Spinal cord (tissue), 10 donors: ENCODE measurements around the gene THTPA. TPM values are rescaled to one million over a fixed set of nuclear protein-coding genes. Genes with fewer than 3 reads are reported as not detected.
A peak's percentile ranks its signal among the peaks of the same experiment; 100 is the strongest.
"Not testable (repeated sequence)": the region's sequence is repeated elsewhere in the genome, so short reads cannot be mapped to it uniquely, and the experiment has no call there.

Source experiments
- DNase-seq, 6 donors: peaks; one replicate each; pipeline versions ENCODE4 v3.0.0 to v3.0.0-alpha.2; 2013 to 2015; ENCODE audit warnings: low spot score in 6 of 6, low read depth in 4 of 6
- H3K27ac ChIP-seq: one replicate; pipeline ENCODE4 v1.5.1; 2013; ENCODE audit warnings: low read depth, low read length, control low read depth
- H3K27me3 ChIP-seq: one replicate; pipeline ENCODE4 v1.6.1; 2013; ENCODE audit warnings: low read length; ENCODE audit not compliant: control insufficient read depth, insufficient read depth
- H3K36me3 ChIP-seq: one replicate; pipeline ENCODE4 v1.6.1; 2013; ENCODE audit warnings: low read length; ENCODE audit not compliant: control insufficient read depth, insufficient read depth
- H3K4me1 ChIP-seq: one replicate; pipeline ENCODE4 v1.6.1; 2013; ENCODE audit warnings: low read length; ENCODE audit not compliant: control insufficient read depth, insufficient read depth
- H3K4me3 ChIP-seq: one replicate; pipeline ENCODE4 v1.5.1; 2013; ENCODE audit warnings: low read depth, low read length, control low read depth
- H3K9me3 ChIP-seq: one replicate; pipeline ENCODE4 v1.6.1; 2013; ENCODE audit warnings: low read length; ENCODE audit not compliant: control insufficient read depth, insufficient read depth
- WGBS: methylation state at CpG from one replicate; pipeline ENCODE4 v1.1.5; 2013; ENCODE audit warnings: missing lambda C conversion rate; ENCODE audit not compliant: insufficient coverage; 5-methylcytosine and 5-hydroxymethylcytosine counted together
- polyA plus RNA-seq, 2 donors: library from polyadenylated mRNA; unstranded; fragments of 120-200 nt; gene quantifications; one replicate each; pipeline ENCODE4 v1.2.1, GENCODE V29; 2013; ENCODE audit not compliant: insufficient read length in 2 of 2
- total RNA-seq, 2 donors: library from RNA; depleted of rRNA in 1 of 2; stranded (reverse); fragments of 120-200 nt in 1 of 2; fragments of >200 nt in 1 of 2; gene quantifications; one replicate each; pipeline versions ENCODE4 v1.2.3 to v1.2.4, GENCODE V29; 2013 to 2014
- donor health status: healthy.

Gene THTPA
- total and polyA plus RNA-seq, 4 donors: 15.1 to 36.7 (median 26.0) TPM

DNA sequence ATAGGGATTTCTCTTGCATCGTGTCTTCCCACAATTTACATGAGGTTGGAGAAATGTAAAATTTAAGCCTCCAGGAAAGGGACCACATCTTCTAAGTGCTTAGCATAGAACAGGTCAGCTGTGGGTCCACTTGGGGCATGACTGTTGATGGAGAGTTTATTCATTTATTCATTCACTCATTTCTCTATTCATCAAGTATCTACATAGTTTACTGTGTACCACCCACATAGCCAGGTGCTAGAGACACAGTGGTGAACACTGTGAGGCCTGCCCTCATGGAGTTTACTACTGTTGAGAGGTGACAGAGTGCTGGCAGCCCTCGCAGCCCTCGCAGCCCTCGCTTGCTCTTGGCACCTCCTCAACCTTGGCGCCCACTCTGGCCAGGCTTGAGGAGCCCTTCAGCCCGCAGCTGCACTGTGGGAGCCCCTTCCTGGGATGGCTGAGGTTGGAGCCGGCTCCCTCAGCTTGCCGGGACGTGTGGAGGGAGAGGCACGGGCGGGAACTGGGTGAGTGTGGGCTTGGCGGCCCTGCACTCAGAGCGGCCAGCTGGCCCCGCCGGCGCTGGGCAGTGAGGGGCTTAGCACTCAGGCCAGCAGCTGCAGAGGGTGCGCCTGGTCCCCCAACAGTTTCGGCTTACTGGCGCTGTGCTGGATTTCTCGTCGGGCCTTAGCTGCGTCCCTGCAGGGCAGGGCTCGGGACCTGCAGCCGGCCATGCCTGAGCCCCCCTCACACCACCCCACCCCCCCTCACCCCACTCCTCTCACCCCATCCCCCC lies 24.3 kb downstream of the THTPA start:
- 87% methylated on average over 14 of the region's 24 CpGs for WGBS
- no peak overlapping the region for H3K27ac ChIP-seq
- H3K36me3 ChIP-seq: peaks cover 7% of the 10 kb centered on the region
- H3K9me3 ChIP-seq: no peaks in the 10 kb centered on the region
- no peak overlapping the region for H3K4me3 ChIP-seq
- peaks cover 36% of the 10 kb centered on the region for H3K4me1 ChIP-seq
- H3K27me3 ChIP-seq: peaks cover 30% of the 10 kb centered on the region
- DNase-seq: peak in 1 of 6 donors; percentile 0

DNA sequence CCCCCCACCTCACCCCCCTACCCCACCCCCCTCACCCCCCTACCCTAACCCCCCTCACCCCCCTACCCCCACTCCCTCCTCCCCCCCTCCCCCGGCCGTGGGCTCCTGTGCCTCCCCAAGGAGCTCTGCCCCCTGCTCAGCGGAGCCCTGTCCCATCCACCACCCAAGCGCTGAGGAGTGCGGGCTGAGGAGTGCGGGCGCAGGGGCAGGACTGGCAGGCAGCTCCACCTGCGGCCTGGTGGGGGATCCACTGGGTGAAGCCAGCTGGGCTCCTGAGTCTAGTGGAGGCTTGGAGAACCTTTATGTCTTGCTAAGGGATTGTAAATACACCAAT lies 24.8 kb downstream of the THTPA start:
- no CpG with 5 or more reads among the region's 8 CpGs for WGBS
- no peak for DNase-seq
- no peak overlapping the region for H3K27ac ChIP-seq
- peaks cover 4% of the 10 kb centered on the region for H3K36me3 ChIP-seq
- H3K27me3 ChIP-seq: peaks cover 27% of the 10 kb centered on the region
- peaks cover 33% of the 10 kb centered on the region for H3K4me1 ChIP-seq
- no peaks in the 10 kb centered on the region for H3K9me3 ChIP-seq
- no peak overlapping the region for H3K4me3 ChIP-seq

DNA sequence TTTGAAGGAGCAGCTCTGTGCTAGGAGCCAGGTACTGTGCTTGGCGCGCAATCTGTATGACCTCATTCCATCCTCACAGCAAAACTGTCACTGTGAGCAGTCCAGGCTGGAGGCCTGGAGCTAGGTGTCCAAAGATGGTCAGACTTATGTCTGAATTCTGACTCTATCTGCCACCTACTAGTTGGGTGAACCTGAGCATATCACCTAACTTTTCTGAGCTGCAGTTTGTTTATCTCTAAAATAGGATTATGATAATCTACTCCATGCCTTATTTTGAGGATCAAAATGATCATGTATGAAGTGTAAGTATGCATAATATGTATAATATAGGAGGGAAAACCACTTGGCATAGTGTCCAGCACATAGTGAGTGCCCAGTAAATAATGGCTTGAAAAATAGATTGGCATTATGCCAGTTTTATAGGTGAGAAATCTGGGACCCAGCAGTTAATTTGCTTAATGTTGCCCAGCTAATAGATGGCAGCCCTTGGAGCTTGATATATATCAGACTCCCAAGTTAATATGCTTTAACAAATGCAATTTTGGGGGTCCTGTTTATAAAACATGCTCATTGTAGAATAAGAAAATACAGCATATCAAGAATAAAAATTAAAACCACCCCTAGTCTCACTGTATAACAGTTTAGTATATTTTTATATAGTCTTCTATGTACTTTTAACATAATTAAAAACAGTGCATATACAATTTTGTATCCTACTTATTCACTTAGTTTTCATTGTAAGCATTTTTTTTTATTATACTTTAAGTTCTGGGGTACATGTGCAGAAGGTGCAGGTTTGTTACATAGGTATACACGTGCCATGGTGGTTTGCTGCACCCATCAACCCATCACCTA lies 27.1 kb downstream of the THTPA start:
- 100% methylated on average over 1 of the region's 3 CpGs for WGBS
- Histone ChIP-seq H3K4me1 (peaks cover 14% of the 10 kb centered on the region), H3K4me3 (no peak overlapping the region), H3K27ac (no peak overlapping the region), H3K9me3 (no peaks in the 10 kb centered on the region), H3K27me3 (peaks cover 7% of the 10 kb centered on the region), H3K36me3 (no peaks in the 10 kb centered on the region)
- no peak for DNase-seq

DNA sequence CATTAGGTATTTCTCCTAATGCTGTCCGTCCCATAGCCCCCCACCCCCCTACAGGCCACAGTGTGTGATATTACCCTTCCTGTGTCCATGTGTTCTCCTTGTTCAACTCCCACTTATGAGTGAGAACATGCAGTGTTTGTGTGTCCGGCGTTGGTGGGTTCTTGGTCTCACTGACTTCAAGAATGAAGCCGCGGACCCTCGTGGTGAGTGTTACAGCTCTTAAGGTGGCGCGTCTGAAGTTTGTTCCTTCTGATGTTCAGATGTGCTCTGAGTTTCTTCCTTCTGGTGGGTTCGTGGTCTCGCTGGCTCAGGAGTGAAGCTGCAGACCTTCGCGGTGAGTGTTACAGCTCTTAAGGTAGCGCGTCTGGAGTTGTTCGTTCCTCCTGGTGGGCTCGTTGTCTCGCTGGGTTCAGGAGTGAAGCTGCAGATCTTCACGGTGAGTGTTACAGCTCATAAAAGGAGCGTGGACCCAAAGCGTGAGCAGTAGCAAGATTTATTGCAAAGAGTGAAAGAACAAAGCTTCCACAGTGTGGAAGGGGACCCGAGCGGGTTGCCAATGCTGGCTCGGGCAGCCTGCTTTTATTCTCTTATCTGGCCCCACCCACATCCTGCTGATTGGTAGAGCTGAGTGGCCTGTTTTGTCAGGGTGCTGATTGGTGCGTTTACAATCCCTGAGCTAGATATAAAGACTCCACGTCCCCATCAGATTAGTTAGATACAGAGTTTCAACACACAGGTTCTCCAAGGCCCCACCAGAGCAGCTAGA lies 27.9 kb downstream of the THTPA start:
- 71% methylated on average over 15 of the region's 25 CpGs for WGBS
- not testable (repeated sequence) for H3K27ac ChIP-seq, H3K9me3 ChIP-seq, H3K27me3 ChIP-seq, H3K4me1 ChIP-seq, H3K4me3 ChIP-seq, H3K36me3 ChIP-seq, DNase-seq

DNA sequence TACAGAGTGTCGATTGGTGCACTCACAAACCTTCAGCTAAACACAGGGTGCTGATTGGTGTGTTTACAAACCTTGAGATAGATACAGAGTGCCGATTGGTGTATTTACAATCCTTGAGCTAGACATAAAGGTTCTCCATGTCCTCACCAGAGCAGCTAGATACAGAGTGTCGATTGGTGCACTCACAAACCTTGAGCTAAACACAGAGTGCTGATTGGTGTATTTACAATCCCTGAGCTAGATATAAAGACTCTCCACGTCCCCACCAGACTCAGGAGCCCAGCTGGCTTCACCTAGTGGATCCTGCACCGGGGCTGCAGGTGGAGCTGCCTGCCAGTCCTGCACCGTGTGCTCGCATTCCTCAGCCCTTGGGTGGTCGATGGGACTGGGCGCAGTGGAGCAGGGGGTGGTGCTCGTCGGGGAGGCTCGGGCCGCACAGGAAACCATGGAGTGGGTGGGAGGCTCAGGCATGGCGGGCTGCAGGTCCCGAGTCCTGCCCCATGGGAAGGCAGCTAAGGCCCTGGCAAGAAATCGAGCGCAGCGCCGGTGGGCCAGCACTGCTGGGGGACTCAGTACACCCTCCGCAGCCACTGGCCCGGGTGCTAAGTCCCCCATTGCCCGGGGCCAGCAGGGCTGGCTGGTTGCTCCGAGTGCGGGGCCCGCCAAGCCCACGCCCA lies 28.6 kb downstream of the THTPA start:
- DNase-seq, H3K9me3 ChIP-seq, H3K27me3 ChIP-seq, H3K4me1 ChIP-seq, H3K36me3 ChIP-seq, H3K4me3 ChIP-seq, H3K27ac ChIP-seq: not testable (repeated sequence)
- WGBS: 94% methylated on average over 21 of the region's 26 CpGs

DNA sequence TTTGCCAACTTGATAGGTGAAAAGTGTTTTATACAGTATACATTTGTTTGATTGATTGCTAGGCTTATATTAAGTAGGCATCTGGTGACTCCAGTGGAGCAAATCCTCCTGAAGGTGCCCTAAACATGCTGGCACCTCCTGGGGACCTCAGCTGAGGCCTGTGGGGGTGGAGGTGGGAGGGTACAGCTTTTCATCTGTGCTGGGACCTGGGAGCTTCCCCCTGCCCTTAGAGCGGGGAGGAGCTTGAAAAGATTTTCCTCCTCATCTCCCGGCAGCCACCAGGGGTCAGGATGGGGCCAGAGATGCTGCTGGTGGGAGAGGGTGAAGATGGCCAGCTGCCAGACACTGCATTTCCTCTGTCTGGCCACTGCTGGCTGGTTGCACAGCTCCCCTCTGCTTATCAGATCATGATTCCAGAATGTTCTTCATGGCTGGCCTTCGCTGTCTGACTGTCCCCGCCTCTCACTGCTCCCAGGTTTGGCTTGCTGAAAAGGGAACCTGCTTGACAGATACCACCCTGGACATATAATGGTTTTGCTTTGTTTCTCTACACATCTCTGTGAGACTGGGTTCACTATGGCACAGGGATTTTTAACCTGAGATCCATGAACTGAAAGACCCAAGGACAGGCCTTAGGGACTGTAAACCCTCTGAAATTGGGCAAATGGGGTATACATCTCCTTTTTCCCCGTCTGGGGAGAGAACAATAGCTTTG lies 33.0 kb downstream of the THTPA start:
- peak in 5 of 6 donors; percentile 79 to 98 (median 89) for DNase-seq
- Histone ChIP-seq H3K27ac (no peak overlapping the region), H3K4me3 (no peak overlapping the region), H3K27me3 (no peaks in the 10 kb centered on the region), H3K36me3 (no peaks in the 10 kb centered on the region), H3K4me1 (peaks cover 9% of the 10 kb centered on the region), H3K9me3 (no peaks in the 10 kb centered on the region)
- 17% methylated on average over 2 of the region's 5 CpGs for WGBS

DNA sequence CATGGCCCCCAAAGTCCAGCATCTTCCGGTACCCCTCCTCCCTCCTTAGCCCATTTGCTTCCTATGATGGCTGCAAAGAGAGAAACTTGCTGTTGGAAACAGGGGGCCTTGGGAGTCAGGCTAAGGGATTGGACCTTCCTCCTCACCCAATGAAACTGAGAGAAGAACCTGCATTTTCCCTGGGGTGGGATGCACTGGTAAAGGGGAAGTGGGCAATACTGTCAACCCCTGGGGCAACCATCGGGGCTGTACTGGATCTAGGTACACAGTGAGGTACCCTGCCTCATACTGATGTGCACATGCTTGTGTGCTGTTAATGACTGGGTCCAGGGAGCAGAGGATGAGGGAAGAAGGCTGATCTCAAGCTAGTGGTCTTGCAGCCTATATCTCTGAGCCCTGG lies 33.5 kb downstream of the THTPA start:
- H3K36me3 ChIP-seq: no peaks in the 10 kb centered on the region
- 83% methylated on average over 1 of the region's 2 CpGs for WGBS
- no peak overlapping the region for H3K27ac ChIP-seq
- no peak overlapping the region for H3K4me3 ChIP-seq
- DNase-seq: no peak
- H3K27me3 ChIP-seq: no peaks in the 10 kb centered on the region
- H3K9me3 ChIP-seq: no peaks in the 10 kb centered on the region
- peaks cover 9% of the 10 kb centered on the region for H3K4me1 ChIP-seq

DNA sequence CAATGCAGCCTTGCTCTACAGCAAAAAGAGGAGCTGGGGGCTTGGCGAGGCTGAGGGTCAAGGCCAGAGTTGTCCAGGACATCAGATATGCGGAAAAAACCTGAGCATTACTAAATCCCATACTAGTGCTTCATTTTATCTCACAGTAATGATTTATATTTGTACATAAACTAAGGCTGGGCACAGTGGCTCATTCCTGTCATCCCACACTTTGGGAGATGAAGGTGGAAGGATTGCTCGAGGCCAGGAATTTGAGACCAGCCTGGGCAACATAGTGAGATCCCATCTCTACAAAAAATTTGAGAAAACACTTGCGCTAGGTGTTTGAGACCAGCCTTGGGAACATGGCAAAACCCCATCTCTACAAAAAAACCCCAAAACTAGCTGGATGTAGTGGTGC lies 34.1 kb downstream of the THTPA start:
- H3K27ac ChIP-seq: no peak overlapping the region
- no peak overlapping the region for H3K4me3 ChIP-seq
- no peaks in the 10 kb centered on the region for H3K36me3 ChIP-seq
- no peaks in the 10 kb centered on the region for H3K27me3 ChIP-seq
- H3K9me3 ChIP-seq: no peaks in the 10 kb centered on the region
- peaks cover 9% of the 10 kb centered on the region for H3K4me1 ChIP-seq
- DNase-seq: no peak
- WGBS: no CpG with 5 or more reads among the region's 4 CpGs

DNA sequence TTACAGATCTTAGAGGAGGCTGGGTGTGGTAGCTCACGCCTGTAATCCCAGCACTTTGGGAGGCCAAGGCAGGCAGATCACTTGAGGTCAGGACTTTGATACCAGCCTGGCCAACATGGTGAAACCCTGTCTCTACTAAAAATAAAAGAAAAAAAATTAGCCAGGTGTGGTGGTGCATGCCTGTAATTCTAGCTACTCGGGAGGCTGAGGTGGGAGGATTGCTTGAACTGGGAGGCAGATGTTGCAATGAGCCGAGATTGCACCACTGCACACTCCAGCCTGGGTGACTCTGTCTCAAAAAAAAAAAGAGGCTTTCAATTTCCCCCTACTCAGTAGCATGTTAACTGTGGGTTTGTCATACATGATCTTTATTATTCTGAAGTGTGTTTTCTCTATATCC lies 38.1 kb downstream of the THTPA start:
- not testable (repeated sequence) for H3K36me3 ChIP-seq, H3K4me1 ChIP-seq, H3K27ac ChIP-seq, DNase-seq, H3K9me3 ChIP-seq, H3K4me3 ChIP-seq, H3K27me3 ChIP-seq
- WGBS: no CpG with 5 or more reads among the region's 3 CpGs
